ENCODE results near the gene IL12RB2.

DNA sequence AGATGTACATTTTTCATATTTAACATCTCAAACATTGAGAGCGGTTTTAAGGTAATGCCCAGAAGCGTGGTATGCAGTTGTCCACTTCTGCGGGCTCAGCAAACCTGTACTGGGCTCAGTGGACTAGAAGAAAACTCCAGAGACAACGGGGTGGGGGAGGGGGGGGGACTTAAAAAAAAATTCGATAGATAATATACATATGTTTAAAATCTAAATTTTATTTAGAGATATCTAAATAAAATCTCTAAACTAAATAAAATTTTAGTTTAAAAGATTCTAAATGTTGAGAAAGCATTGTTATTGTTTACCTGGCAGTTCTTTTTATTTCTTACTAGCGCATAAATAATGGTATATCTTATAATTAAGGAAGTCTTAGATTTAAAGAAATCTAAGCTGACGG, 1.1 kb upstream of the IL12RB2 start:
- TF ChIP-seq POLR2AphosphoS5 (IDR thresholded peaks at IDR 0.05; ENCODE audit: insufficient read depth, low read depth, low read length) (no peak), POLR2A (IDR thresholded peaks at IDR 0.05; ENCODE audit: low read depth, low read length) (no peak), EZH2 (IDR thresholded peaks at IDR 0.05; ENCODE audit: borderline replicate concordance, low read depth, low read length, severe bottlenecking) (no peak), JUN (IDR thresholded peaks at IDR 0.05; ENCODE audit: borderline replicate concordance, insufficient read depth, insufficient read length, low read depth) (no peak)
- TF ChIP-seq, protein P1, sequence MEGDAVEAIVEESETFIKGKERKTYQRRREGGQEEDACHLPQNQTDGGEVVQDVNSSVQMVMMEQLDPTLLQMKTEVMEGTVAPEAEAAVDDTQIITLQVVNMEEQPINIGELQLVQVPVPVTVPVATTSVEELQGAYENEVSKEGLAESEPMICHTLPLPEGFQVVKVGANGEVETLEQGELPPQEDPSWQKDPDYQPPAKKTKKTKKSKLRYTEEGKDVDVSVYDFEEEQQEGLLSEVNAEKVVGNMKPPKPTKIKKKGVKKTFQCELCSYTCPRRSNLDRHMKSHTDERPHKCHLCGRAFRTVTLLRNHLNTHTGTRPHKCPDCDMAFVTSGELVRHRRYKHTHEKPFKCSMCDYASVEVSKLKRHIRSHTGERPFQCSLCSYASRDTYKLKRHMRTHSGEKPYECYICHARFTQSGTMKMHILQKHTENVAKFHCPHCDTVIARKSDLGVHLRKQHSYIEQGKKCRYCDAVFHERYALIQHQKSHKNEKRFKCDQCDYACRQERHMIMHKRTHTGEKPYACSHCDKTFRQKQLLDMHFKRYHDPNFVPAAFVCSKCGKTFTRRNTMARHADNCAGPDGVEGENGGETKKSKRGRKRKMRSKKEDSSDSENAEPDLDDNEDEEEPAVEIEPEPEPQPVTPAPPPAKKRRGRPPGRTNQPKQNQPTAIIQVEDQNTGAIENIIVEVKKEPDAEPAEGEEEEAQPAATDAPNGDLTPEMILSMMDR (IDR thresholded peaks at IDR 0.05; ENCODE audit: extremely low read depth in 1 of 2, insufficient read depth in 1 of 2, low read depth in 1 of 2, low read length in 2 of 2), result no peak

Data from endothelial cell of umbilical vein (primary cell).